Kidney (tissue), 14 donors: ENCODE results near the gene LYPLA2. TPM values are rescaled to one million over a fixed set of nuclear protein-coding genes. Genes with fewer than 3 reads are reported as not detected.
A peak's percentile ranks its signal among the peaks of the same experiment; 100 is the strongest.
"Not testable (repeated sequence)": the region's sequence is repeated elsewhere in the genome, so short reads cannot be mapped to it uniquely, and the experiment has no call there.

Source experiments
- DNase-seq, 5 donors: peaks; one replicate each; pipeline ENCODE4 v3.0.0-alpha.2; 2013 to 2020
- FAIRE-seq: peaks from 2 replicates; lab custom pipeline; 2012; peaks lifted over from hg19 to GRCh38; lab: Jason Lieb, UNC
- H3K27ac ChIP-seq, 2 donors: one replicate each; pipeline ENCODE4 v1.7.0; 2013; ENCODE audit warnings: low read depth in 2 of 2, low read length in 2 of 2, inconsistent platforms in 1 of 2
- H3K27me3 ChIP-seq: one replicate; pipeline ENCODE4 v1.7.1; 2013; ENCODE audit warnings: low read length, inconsistent platforms; ENCODE audit not compliant: control insufficient read depth, insufficient read depth
- H3K36me3 ChIP-seq, 3 donors: one replicate each; pipeline versions ENCODE4 v1.7.0 to v1.7.1; 2013; ENCODE audit warnings: low read length in 3 of 3, control low read depth in 1 of 3, inconsistent platforms in 1 of 3; ENCODE audit not compliant: insufficient read depth in 3 of 3, control insufficient read depth in 2 of 3
- H3K4me1 ChIP-seq, 3 donors: one replicate each; pipeline versions ENCODE4 v1.7.0 to v1.7.1; 2013; ENCODE audit warnings: low read length in 3 of 3, inconsistent platforms in 1 of 3, low read depth in 1 of 3; ENCODE audit not compliant: control insufficient read depth in 2 of 3, insufficient read depth in 2 of 3
- H3K4me3 ChIP-seq, 3 donors: one replicate each; pipeline versions ENCODE4 v1.7.0 to v1.8.1; 2013; ENCODE audit warnings: low read length in 3 of 3, control low read depth in 1 of 3, inconsistent platforms in 1 of 3
- H3K9ac ChIP-seq, 3 donors: one replicate each; pipeline versions ENCODE4 v1.7.0 to v1.7.1; 2013; ENCODE audit warnings: low read length in 3 of 3, control low read depth in 1 of 3, inconsistent platforms in 1 of 3
- H3K9me3 ChIP-seq, 3 donors: one replicate each; pipeline versions ENCODE4 v1.7.0 to v1.7.1; 2013; ENCODE audit warnings: low read length in 3 of 3, control low read depth in 1 of 3, inconsistent platforms in 1 of 3; ENCODE audit not compliant: control insufficient read depth in 2 of 3, insufficient read depth in 1 of 3
- CTCF ChIP-seq: IDR thresholded peaks from 3 replicates; pipeline ENCODE4 v1.5.1; 2012; ENCODE audit warnings: mild to moderate bottlenecking, moderate library complexity, borderline replicate concordance; ENCODE audit not compliant: insufficient read depth; ENCODE audit errors: extremely low read depth
- intact Hi-C: fragments of 100-400 bp; cut with DNase I; formaldehyde crosslinking; loops from one replicate; pipeline ENCODE4 v1.11.1; 2022
- polyA plus RNA-seq: library from polyadenylated mRNA; stranded (reverse); fragments of 350-450 nt; fragmentation: Illumina TruSeq; extraction: RNeasy Lipid Tissue Mini Kit (QIAGEN cat#74804); gene quantifications from one replicate; pipeline ENCODE4 v1.2.3, GENCODE V29; 2014; ENCODE audit warnings: low read depth, low replicate concordance; ENCODE audit not compliant: insufficient read depth
- total RNA-seq: library from RNA; stranded (reverse); fragmentation: NEBNext Ultra II Directional; extraction: Animal tissue kit (Norgen Biotek cat#: 25700); gene quantifications from one replicate; pipeline ENCODE4 v1.2.1, GENCODE V29; 2021
- donor health status: control.
- donor health status: control.
- donor health status: control.
- donor health status: control.
- donor health status: control.
- donor health status: DM: yes; HTN: yes; CAD: no.
- donor health status: Normal renal cell carcinoma (clear cell type).

LYPLA2 gene
- total and polyA plus RNA-seq, 2 donors from 2014 or later, result 71.3 to 133 TPM

- TF ChIP-seq CTCF, result peak; percentile 14
- FAIRE-seq (no peak), DNase-seq (peak; percentile 95 to 98 (median 96))
- H3K9me3 ChIP-seq, result no peaks in the 10 kb centered on the region
- H3K27me3 ChIP-seq, result no peaks in the 10 kb centered on the region
- H3K9ac ChIP-seq, result peak within 1 kb of the TSS; percentile 72 to 99 (median 75)
- peak within 1 kb of the TSS; percentile 70 to 96 (median 89) for H3K4me3 ChIP-seq
- intact Hi-C loops, result no loop called here
- H3K4me1 ChIP-seq, result peaks cover 0 to 3% (median 0%) of the 10 kb centered on the region in 3 donors
- peaks cover 0 to 3% (median 0%) of the 10 kb centered on the region in 3 donors for H3K36me3 ChIP-seq
- H3K27ac ChIP-seq, result peak within 1 kb of the TSS; percentile 69 to 89
Observed at GRCh38 chr1:23825076-23825761, 34.3 kb downstream of the LYPLA2 start, which contains the start of gene HMGCL. Gene HMGCL (minus strand): TSS chr1:23825429. CDS start chr1:23825415, 14 bp downstream.

- Histone ChIP-seq H3K4me1 (peaks cover 0 to 3% (median 0%) of the 10 kb centered on the region in 3 donors), H3K36me3 (no peaks in the 10 kb centered on the region), H3K9me3 (no peaks in the 10 kb centered on the region), H3K27ac (peak overlapping the region in 1 of 2 donors; percentile 69), H3K9ac (peak overlapping the region in 1 of 3 donors; percentile 99), H3K4me3 (peak overlapping the region; percentile 70 to 96 (median 89)), H3K27me3 (no peaks in the 10 kb centered on the region)
- intact Hi-C loops, result no loop called here
- DNase-seq (peak in 2 of 5 donors; percentile 14), FAIRE-seq (no peak)
- no peak for TF ChIP-seq CTCF
Observed at GRCh38 chr1:23825762-23826522, 35.0 kb downstream of the LYPLA2 start.

- H3K4me3 ChIP-seq, H3K36me3 ChIP-seq, FAIRE-seq, H3K27me3 ChIP-seq, H3K27ac ChIP-seq, intact Hi-C loops, H3K4me1 ChIP-seq, H3K9me3 ChIP-seq, H3K9ac ChIP-seq, DNase-seq: not testable (repeated sequence)
Observed at GRCh38 chr1:23826590-23826989, 35.6 kb downstream of the LYPLA2 start.

- no peak for FAIRE-seq
- intact Hi-C loops, result no loop called here
- Histone ChIP-seq H3K4me3 (no peak overlapping the region), H3K4me1 (peaks cover 0 to 3% (median 0%) of the 10 kb centered on the region in 3 donors), H3K27ac (no peak overlapping the region), H3K36me3 (no peaks in the 10 kb centered on the region), H3K9me3 (no peaks in the 10 kb centered on the region), H3K9ac (no peak overlapping the region), H3K27me3 (no peaks in the 10 kb centered on the region)
- TF ChIP-seq CTCF, result no peak
- DNase-seq, result no peak
Observed at GRCh38 chr1:23827717-23828116, 36.8 kb downstream of the LYPLA2 start.

GRCh38 chr1:23834156-23834555, 43.2 kb downstream of the LYPLA2 start:
- intact Hi-C loops, H3K4me1 ChIP-seq, H3K27me3 ChIP-seq, H3K27ac ChIP-seq, H3K36me3 ChIP-seq, FAIRE-seq, H3K4me3 ChIP-seq, DNase-seq, H3K9ac ChIP-seq, H3K9me3 ChIP-seq: not testable (repeated sequence)
